T-helper 2 cell treated with Interferon-gamma antibody and Interleukin-4, amounts not matched to agents 5 μg/mL and 100 μg/mL, for 36 hours (primary cell): ENCODE data around the gene FBXO15.

Experiments
- DNase-seq: peaks from one replicate; pipeline ENCODE4 v3.0.0; 2021; ENCODE audit warnings: low spot score
- H3K27ac Mint-ChIP-seq: one replicate; pipeline ENCODE4 v1.8.0; 2021; ENCODE audit warnings: mild to moderate bottlenecking, mixed read lengths
- H3K27me3 Mint-ChIP-seq: one replicate; pipeline ENCODE4 v1.8.0; 2021; ENCODE audit warnings: low read depth, mixed read lengths
- H3K36me3 Mint-ChIP-seq: one replicate; pipeline ENCODE4 v1.8.0; 2021; ENCODE audit warnings: low read depth, mixed read lengths
- H3K4me1 Mint-ChIP-seq: one replicate; pipeline ENCODE4 v1.8.0; 2021; ENCODE audit warnings: low read depth, mixed read lengths
- H3K4me3 Mint-ChIP-seq: one replicate; pipeline ENCODE4 v1.8.0; 2022; ENCODE audit warnings: mild to moderate bottlenecking, moderate library complexity, mixed read lengths
- H3K9me3 Mint-ChIP-seq: one replicate; pipeline ENCODE4 v1.8.0; 2021; ENCODE audit warnings: mixed read lengths

FBXO15 gene

GRCh38 chr18:74078257-74078656 lies 69.4 kb downstream of the FBXO15 start:
- Mint-ChIP-seq H3K4me3 (no peak overlapping the region), H3K9me3 (no peaks in the 10 kb centered on the region), H3K27ac (no peak overlapping the region), H3K4me1 (peaks cover 10% of the 10 kb centered on the region), H3K36me3 (no peaks in the 10 kb centered on the region), H3K27me3 (peaks cover 5% of the 10 kb centered on the region)
- no peak for DNase-seq

- Mint-ChIP-seq H3K27me3 (peaks cover 19% of the 10 kb centered on the region), H3K4me3 (no peak overlapping the region), H3K27ac (no peak overlapping the region), H3K36me3 (no peaks in the 10 kb centered on the region), H3K9me3 (no peaks in the 10 kb centered on the region), H3K4me1 (no peaks in the 10 kb centered on the region)
- DNase-seq: no peak
These were observed 72.7 kb downstream of the FBXO15 start for GRCh38 chr18:74074668-74075564.

- Mint-ChIP-seq H3K9me3 (no peaks in the 10 kb centered on the region), H3K27me3 (peaks cover 18% of the 10 kb centered on the region), H3K36me3 (no peaks in the 10 kb centered on the region), H3K27ac (no peak overlapping the region), H3K4me1 (no peaks in the 10 kb centered on the region), H3K4me3 (no peak overlapping the region)
- DNase-seq: no peak
These were observed 73.5 kb downstream of the FBXO15 start for GRCh38 chr18:74073957-74074667.

DNA sequence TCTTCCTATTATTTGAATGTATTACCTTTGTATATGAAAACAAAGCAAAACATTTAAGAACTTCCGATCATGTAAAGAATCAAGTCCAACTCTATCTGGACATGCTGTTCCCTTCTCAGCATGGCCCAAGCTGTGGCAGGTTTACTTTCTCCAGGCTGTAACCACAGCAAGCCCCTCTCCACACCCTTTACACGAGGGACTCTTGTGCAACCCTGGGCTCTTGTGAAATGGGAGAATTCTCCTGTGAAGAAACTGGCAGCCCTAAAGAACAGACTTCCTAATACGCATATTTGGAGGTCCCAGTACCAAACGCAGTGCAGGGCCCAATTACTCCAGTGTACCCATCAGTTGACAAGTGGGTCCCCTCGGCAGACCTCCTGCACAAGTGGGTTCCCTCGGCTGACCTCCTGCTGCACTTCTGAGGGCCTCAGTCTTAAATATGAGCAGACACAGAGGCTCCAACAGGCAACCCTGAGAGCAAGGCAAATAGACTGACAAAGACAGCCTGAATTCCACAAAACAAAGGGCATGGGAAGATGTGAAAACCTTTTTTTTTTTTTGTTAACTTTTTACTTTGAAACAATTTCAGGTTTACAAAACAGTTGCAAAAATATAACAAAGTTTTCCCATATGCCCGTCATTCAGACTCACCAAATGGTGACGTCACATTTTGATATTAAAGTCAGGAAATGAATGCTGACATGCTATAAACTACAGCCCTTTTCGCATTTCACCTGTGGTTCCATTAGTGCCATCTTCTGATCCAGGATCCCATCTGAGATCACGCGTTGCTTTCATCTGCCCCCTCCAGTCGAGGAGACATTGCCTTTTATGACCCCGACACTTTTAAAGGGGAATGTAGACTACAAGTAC lies 78.2 kb downstream of the FBXO15 start:
- no peaks in the 10 kb centered on the region for H3K9me3 Mint-ChIP-seq
- H3K36me3 Mint-ChIP-seq: no peaks in the 10 kb centered on the region
- no peak overlapping the region for H3K27ac Mint-ChIP-seq
- H3K4me3 Mint-ChIP-seq: no peak overlapping the region
- peaks cover 18% of the 10 kb centered on the region for H3K4me1 Mint-ChIP-seq
- H3K27me3 Mint-ChIP-seq: peaks cover 14% of the 10 kb centered on the region
- no peak for DNase-seq

GRCh38 chr18:74068296-74068695 lies 79.3 kb downstream of the FBXO15 start:
- H3K27ac Mint-ChIP-seq: no peak overlapping the region
- H3K36me3 Mint-ChIP-seq: no peaks in the 10 kb centered on the region
- H3K27me3 Mint-ChIP-seq: peaks cover 14% of the 10 kb centered on the region
- peaks cover 29% of the 10 kb centered on the region for H3K4me1 Mint-ChIP-seq
- no peak overlapping the region for H3K4me3 Mint-ChIP-seq
- no peaks in the 10 kb centered on the region for H3K9me3 Mint-ChIP-seq
- DNase-seq: no peak

- peaks cover 35% of the 10 kb centered on the region for H3K4me1 Mint-ChIP-seq
- H3K36me3 Mint-ChIP-seq: no peaks in the 10 kb centered on the region
- no peak for DNase-seq
- H3K4me3 Mint-ChIP-seq: peak overlapping the region; percentile 84
- peak overlapping the region; percentile 62 for H3K27ac Mint-ChIP-seq
- no peaks in the 10 kb centered on the region for H3K9me3 Mint-ChIP-seq
- H3K27me3 Mint-ChIP-seq: peaks cover 4% of the 10 kb centered on the region
These were observed 81.6 kb downstream of the FBXO15 start for GRCh38 chr18:74066018-74066417.

- H3K27me3 Mint-ChIP-seq: no peaks in the 10 kb centered on the region
- peaks cover 35% of the 10 kb centered on the region for H3K4me1 Mint-ChIP-seq
- H3K9me3 Mint-ChIP-seq: no peaks in the 10 kb centered on the region
- H3K36me3 Mint-ChIP-seq: no peaks in the 10 kb centered on the region
- DNase-seq: no peak
- H3K4me3 Mint-ChIP-seq: peak overlapping the region; percentile 84
- H3K27ac Mint-ChIP-seq: peak overlapping the region; percentile 62
These were observed 82.3 kb downstream of the FBXO15 start for GRCh38 chr18:74065366-74065765.

DNA sequence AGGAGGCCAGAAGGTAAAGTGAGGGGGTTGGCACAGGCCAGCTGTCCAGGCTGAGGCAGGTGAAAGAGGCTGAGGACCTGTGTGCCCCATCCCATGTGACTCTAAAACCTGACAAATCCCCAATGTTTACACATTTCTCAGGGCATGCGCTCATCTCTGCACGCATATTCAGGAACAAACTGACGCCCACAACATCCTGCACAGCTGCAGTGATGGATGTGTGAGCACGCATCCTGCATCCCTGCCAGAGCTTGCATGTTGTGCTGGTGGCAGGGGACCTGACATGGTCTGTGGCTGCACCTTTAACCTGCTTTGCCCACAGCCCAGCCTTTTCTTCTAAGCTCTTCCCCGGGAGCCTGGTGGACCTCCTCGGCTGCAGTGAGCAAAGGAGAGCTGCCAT lies 83.1 kb downstream of the FBXO15 start:
- H3K27ac Mint-ChIP-seq: peak overlapping the region; percentile 62
- DNase-seq: peak; percentile 71
- H3K27me3 Mint-ChIP-seq: no peaks in the 10 kb centered on the region
- peaks cover 35% of the 10 kb centered on the region for H3K4me1 Mint-ChIP-seq
- H3K4me3 Mint-ChIP-seq: peak overlapping the region; percentile 84
- H3K36me3 Mint-ChIP-seq: peaks cover 2% of the 10 kb centered on the region
- H3K9me3 Mint-ChIP-seq: no peaks in the 10 kb centered on the region

DNA sequence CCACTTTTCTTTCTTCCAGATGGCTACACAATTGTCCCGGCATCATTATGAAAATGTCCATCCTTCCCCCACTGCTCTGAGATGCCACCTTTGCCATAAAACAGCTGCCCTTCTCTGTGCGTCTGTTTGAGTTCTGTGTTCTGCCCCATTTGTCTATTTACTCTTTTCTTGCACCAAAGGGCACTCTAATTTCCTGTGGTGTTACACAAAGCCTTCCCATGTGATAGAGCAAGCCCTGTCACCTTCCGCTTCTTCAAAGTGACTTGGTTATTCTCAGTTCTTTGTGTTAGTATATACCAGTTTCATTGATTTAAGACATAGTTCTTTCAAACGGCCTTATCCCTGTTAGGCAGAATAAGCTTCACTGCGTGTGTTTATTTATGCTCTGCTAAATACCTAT lies 84.1 kb downstream of the FBXO15 start:
- Mint-ChIP-seq H3K4me1 (peaks cover 35% of the 10 kb centered on the region), H3K4me3 (peak overlapping the region; percentile 84), H3K27me3 (no peaks in the 10 kb centered on the region), H3K27ac (peak overlapping the region; percentile 62), H3K9me3 (no peaks in the 10 kb centered on the region), H3K36me3 (peaks cover 6% of the 10 kb centered on the region)
- DNase-seq: no peak

DNA sequence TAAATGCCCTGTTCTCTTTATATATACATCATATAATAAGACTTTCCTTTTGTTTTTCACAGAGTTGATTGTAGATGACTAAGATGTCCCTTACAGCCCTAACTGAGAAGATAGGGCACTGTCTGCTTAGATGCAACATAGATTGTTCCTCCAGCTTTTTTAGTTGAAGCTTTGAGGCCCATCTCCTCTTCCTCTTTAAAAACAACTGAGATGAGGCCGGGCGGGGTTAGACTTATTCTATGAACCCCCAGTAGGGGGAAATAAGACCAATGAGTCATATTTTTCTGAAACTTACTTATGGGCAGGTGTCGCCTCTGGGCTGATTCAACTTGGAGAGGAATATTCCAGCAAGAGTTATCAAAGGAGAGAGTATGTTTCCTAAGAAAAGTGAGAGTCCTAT lies 84.6 kb downstream of the FBXO15 start:
- Mint-ChIP-seq H3K4me3 (peak overlapping the region; percentile 29), H3K36me3 (peaks cover 6% of the 10 kb centered on the region), H3K4me1 (peaks cover 35% of the 10 kb centered on the region), H3K27ac (peak overlapping the region; percentile 78), H3K9me3 (no peaks in the 10 kb centered on the region), H3K27me3 (no peaks in the 10 kb centered on the region)
- DNase-seq: peak; percentile 50

- Mint-ChIP-seq H3K27ac (no peak overlapping the region), H3K27me3 (no peaks in the 10 kb centered on the region), H3K4me1 (peaks cover 35% of the 10 kb centered on the region), H3K36me3 (peaks cover 11% of the 10 kb centered on the region), H3K9me3 (no peaks in the 10 kb centered on the region), H3K4me3 (no peak overlapping the region)
- no peak for DNase-seq
These were observed 85.6 kb downstream of the FBXO15 start for GRCh38 chr18:74062037-74062436.

GRCh38 chr18:74060579-74060978 lies 87.1 kb downstream of the FBXO15 start:
- H3K27ac Mint-ChIP-seq: no peak overlapping the region
- no peak overlapping the region for H3K4me3 Mint-ChIP-seq
- H3K4me1 Mint-ChIP-seq: peaks cover 27% of the 10 kb centered on the region
- H3K27me3 Mint-ChIP-seq: no peaks in the 10 kb centered on the region
- no peak for DNase-seq
- peaks cover 10% of the 10 kb centered on the region for H3K9me3 Mint-ChIP-seq
- peaks cover 15% of the 10 kb centered on the region for H3K36me3 Mint-ChIP-seq

GRCh38 chr18:74050807-74051206 lies 96.8 kb downstream of the FBXO15 start:
- no peak for DNase-seq
- Mint-ChIP-seq H3K4me1 (no peaks in the 10 kb centered on the region), H3K36me3 (peaks cover 1% of the 10 kb centered on the region), H3K27ac (no peak overlapping the region), H3K27me3 (no peaks in the 10 kb centered on the region), H3K4me3 (no peak overlapping the region), H3K9me3 (peaks cover 12% of the 10 kb centered on the region)
